ENCODE data around the gene BCAM. TPM values are rescaled to one million over a fixed set of nuclear protein-coding genes. Genes with fewer than 3 reads are reported as not detected.
"Not testable (repeated sequence)": the region's sequence is repeated elsewhere in the genome, so short reads cannot be mapped to it uniquely, and the experiment has no call there.

BCAM gene
- total RNA-seq, 3 donors from 2014 or later, result 17.1 to 102 (median 75.4) TPM

DNA sequence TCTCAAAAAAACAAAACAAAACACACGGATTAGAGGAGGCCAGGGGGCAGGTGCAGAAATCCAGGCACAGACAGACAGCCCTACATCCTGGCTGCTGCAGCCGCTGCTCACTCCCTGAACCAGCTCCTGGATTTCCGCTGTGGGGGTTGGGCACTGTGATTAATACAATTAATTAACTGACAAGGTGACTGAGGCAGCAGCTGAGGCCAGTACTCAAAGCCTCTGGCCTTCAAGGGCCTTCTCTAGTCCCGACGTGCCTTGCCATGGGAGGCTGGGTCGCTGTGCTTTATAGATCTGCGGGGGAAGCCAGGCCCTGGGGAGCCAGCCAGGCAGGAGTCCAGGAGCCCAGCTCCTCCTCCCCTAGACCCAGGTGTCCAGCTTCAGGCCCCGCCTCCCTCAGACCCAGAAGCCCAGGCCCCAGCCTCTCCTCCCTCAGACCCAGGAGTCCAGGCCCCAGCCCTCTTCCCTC, 41.8 kb downstream of the BCAM start:
- Histone ChIP-seq H3K27ac (peak overlapping the region; percentile 68 to 100), H3K4me1 (peaks cover 0 to 5% of the 10 kb centered on the region in 2 donors)
- intact Hi-C loops (cut with DNase I; ENCODE audit: low total_unique reads), result loop anchor here (5.0 kb wide), 1 partner anchor 1092 kb away; no protein-coding TSS in a partner anchor

GRCh38 chr19:44851427-44851826, 42.5 kb downstream of the BCAM start:
- H3K27me3 ChIP-seq, result no peaks in the 10 kb centered on the region
- peak overlapping the region; percentile 68 to 100 for H3K27ac ChIP-seq
- intact Hi-C loops (cut with DNase I; ENCODE audit: low total_unique reads), result loop anchor here (5.0 kb wide), 1 partner anchor 1091 kb away; no protein-coding TSS in a partner anchor
- no peaks in the 10 kb centered on the region for H3K36me3 ChIP-seq
- H3K4me1 ChIP-seq, result peaks cover 5% of the 10 kb centered on the region in 2 donors
- H3K4me3 ChIP-seq, result no peak overlapping the region
- no peaks in the 10 kb centered on the region for H3K9me3 ChIP-seq
- DNase-seq (ENCODE audit: low spot score in 2 of 2), result no peak
- no peak for TF ChIP-seq POLR2AphosphoS5 (IDR thresholded peaks at IDR 0.05)
- no peak for TF ChIP-seq POLR2A (IDR thresholded peaks at IDR 0.05)
- TF ChIP-seq CTCF (IDR thresholded peaks at IDR 0.05), result no peak

More for the DNA sequence above, 41.8 kb downstream of the BCAM start:
- TF ChIP-seq POLR2AphosphoS5 (IDR thresholded peaks at IDR 0.05) (no peak), POLR2A (IDR thresholded peaks at IDR 0.05) (no peak), CTCF (IDR thresholded peaks at IDR 0.05) (no peak)
- no peaks in the 10 kb centered on the region for H3K9me3 ChIP-seq
- peak overlapping the region in 1 of 3 donors; percentile 15 for H3K4me3 ChIP-seq
- no peaks in the 10 kb centered on the region for H3K27me3 ChIP-seq
- no peaks in the 10 kb centered on the region for H3K36me3 ChIP-seq
- no peak for DNase-seq (ENCODE audit: low spot score in 2 of 2)

GRCh38 chr19:44855606-44856005, 46.7 kb downstream of the BCAM start:
- intact Hi-C loops (cut with DNase I; ENCODE audit: low total_unique reads), result no loop called here
- peaks cover 2 to 5% of the 10 kb centered on the region in 2 donors for H3K4me1 ChIP-seq
- H3K9me3 ChIP-seq, result no peaks in the 10 kb centered on the region
- H3K27ac ChIP-seq, result peak overlapping the region in 1 of 2 donors; percentile 81
- H3K4me3 ChIP-seq, result no peak overlapping the region
- H3K36me3 ChIP-seq, result no peaks in the 10 kb centered on the region
- DNase-seq (ENCODE audit: low spot score in 2 of 2), result no peak
- TF ChIP-seq POLR2A (IDR thresholded peaks at IDR 0.05) (no peak), CTCF (IDR thresholded peaks at IDR 0.05) (no peak), POLR2AphosphoS5 (IDR thresholded peaks at IDR 0.05) (no peak)
- no peaks in the 10 kb centered on the region for H3K27me3 ChIP-seq

- Histone ChIP-seq H3K27ac (peak overlapping the region; percentile 58 to 81), H3K4me1 (peaks cover 0 to 5% of the 10 kb centered on the region in 2 donors), H3K4me3 (no peak overlapping the region), H3K36me3 (no peaks in the 10 kb centered on the region), H3K9me3 (no peaks in the 10 kb centered on the region), H3K27me3 (no peaks in the 10 kb centered on the region)
- TF ChIP-seq POLR2AphosphoS5 (IDR thresholded peaks at IDR 0.05), result no peak
- no peak for TF ChIP-seq CTCF (IDR thresholded peaks at IDR 0.05)
- no peak for TF ChIP-seq POLR2A (IDR thresholded peaks at IDR 0.05)
- DNase-seq (ENCODE audit: low spot score in 2 of 2), result no peak
- intact Hi-C loops (cut with DNase I; ENCODE audit: low total_unique reads), result no loop called here
Measured at GRCh38 chr19:44856421-44857083, 47.6 kb downstream of the BCAM start.

GRCh38 chr19:44857837-44858236, 48.9 kb downstream of the BCAM start:
- H3K9me3 ChIP-seq, result no peaks in the 10 kb centered on the region
- peaks cover 0 to 5% of the 10 kb centered on the region in 2 donors for H3K4me1 ChIP-seq
- TF ChIP-seq CTCF (IDR thresholded peaks at IDR 0.05) (no peak), POLR2A (IDR thresholded peaks at IDR 0.05) (no peak), POLR2AphosphoS5 (IDR thresholded peaks at IDR 0.05) (no peak)
- H3K36me3 ChIP-seq, result no peaks in the 10 kb centered on the region
- H3K4me3 ChIP-seq, result no peak overlapping the region
- no peak for DNase-seq (ENCODE audit: low spot score in 2 of 2)
- H3K27ac ChIP-seq, result no peak overlapping the region
- intact Hi-C loops (cut with DNase I; ENCODE audit: low total_unique reads), result no loop called here
- no peaks in the 10 kb centered on the region for H3K27me3 ChIP-seq

DNA sequence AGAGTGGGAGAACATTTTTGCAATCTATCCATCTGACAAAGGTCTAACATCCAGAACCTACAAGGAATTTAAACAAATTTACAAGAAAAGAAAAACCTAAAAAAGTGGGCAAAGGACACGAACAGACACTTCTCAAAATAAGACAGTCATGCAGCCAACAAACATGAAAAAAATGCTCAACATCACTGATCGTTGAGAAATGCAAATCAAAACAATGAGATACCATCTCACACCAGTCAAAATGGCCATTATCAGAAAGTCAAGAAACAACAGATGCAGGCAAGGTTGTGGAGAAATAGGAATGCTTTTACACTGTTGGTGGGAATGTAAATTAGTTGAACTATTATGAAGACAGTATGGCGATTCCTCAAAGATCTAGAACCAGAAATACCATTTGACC, 52.7 kb downstream of the BCAM start:
- DNase-seq (ENCODE audit: low spot score in 2 of 2); H3K27ac ChIP-seq; H3K4me1 ChIP-seq; H3K9me3 ChIP-seq; H3K27me3 ChIP-seq; H3K36me3 ChIP-seq; intact Hi-C loops (cut with DNase I; ENCODE audit: low total_unique reads); H3K4me3 ChIP-seq: not testable (repeated sequence)
